Measurements from ENCODE around the gene KIAA1328.

DNA sequence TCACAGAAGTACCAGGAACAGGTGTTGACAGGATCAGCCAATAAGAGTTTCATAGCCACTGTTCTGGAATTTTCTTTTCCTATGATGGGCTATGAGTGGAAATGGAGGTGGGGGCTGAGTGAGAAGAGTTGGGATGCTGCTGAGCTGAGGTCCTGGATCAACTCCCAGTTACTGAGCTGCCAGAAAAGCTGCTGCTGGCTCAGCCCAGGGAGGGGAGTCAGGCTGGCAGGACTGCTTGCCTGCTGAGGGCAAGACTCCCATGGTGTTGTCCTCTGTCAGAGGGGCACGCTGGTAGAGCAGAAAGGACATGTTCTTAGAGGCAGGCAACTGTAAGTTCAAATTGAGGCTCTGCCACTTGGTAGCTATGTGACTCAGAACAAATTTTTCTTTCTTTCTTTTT lies 11.9 kb upstream of the KIAA1328 start:
- TF ChIP-seq, protein P1, sequence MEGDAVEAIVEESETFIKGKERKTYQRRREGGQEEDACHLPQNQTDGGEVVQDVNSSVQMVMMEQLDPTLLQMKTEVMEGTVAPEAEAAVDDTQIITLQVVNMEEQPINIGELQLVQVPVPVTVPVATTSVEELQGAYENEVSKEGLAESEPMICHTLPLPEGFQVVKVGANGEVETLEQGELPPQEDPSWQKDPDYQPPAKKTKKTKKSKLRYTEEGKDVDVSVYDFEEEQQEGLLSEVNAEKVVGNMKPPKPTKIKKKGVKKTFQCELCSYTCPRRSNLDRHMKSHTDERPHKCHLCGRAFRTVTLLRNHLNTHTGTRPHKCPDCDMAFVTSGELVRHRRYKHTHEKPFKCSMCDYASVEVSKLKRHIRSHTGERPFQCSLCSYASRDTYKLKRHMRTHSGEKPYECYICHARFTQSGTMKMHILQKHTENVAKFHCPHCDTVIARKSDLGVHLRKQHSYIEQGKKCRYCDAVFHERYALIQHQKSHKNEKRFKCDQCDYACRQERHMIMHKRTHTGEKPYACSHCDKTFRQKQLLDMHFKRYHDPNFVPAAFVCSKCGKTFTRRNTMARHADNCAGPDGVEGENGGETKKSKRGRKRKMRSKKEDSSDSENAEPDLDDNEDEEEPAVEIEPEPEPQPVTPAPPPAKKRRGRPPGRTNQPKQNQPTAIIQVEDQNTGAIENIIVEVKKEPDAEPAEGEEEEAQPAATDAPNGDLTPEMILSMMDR (IDR thresholded peaks at IDR 0.05): no peak
- TF ChIP-seq POLR2A (IDR thresholded peaks at IDR 0.05): no peak

Measured in vagina (tissue), 2 donors.